Measurements from ENCODE around the gene KCNQ1. TPM values are rescaled to one million over a fixed set of nuclear protein-coding genes. Genes with fewer than 3 reads are reported as not detected.

The KCNQ1 gene
- total and polyA plus RNA-seq, 2 of the 13 experiments (the other 11 are each of a cell fraction or from before 2014, with no cell fraction given): 0.02 to 0.08 TPM

GRCh38 chr11:2701230-2701629 is 256.4 kb downstream of the KCNQ1 start (continued):
- TF ChIP-seq, protein P1, sequence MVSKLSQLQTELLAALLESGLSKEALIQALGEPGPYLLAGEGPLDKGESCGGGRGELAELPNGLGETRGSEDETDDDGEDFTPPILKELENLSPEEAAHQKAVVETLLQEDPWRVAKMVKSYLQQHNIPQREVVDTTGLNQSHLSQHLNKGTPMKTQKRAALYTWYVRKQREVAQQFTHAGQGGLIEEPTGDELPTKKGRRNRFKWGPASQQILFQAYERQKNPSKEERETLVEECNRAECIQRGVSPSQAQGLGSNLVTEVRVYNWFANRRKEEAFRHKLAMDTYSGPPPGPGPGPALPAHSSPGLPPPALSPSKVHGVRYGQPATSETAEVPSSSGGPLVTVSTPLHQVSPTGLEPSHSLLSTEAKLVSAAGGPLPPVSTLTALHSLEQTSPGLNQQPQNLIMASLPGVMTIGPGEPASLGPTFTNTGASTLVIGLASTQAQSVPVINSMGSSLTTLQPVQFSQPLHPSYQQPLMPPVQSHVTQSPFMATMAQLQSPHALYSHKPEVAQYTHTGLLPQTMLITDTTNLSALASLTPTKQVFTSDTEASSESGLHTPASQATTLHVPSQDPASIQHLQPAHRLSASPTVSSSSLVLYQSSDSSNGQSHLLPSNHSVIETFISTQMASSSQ (IDR thresholded peaks at IDR 0.05; ENCODE audit: low read depth): no peak
- TF ChIP-seq, protein P1 (CRISPR knock-in tag; IDR thresholded peaks at IDR 0.05; ENCODE audit: borderline replicate concordance): no peak
- no peak for TF ChIP-seq GMEB1 (CRISPR knock-in tag; IDR thresholded peaks at IDR 0.05; ENCODE audit: borderline replicate concordance)
- no peak for TF ChIP-seq RORA (CRISPR knock-in tag; IDR thresholded peaks at IDR 0.05)
- 0 out of 2 replicates have a peak, but pooled peaks have one; percentile 64 for TF ChIP-seq NAIF1 (CRISPR knock-in tag; IDR thresholded peaks at IDR 0.05; ENCODE audit: borderline replicate concordance)
- TF ChIP-seq ZNF674 (CRISPR knock-in tag; IDR thresholded peaks at IDR 0.05; ENCODE audit: low read depth): no peak
- 0 out of 2 replicates have a peak, but pooled peaks have one; percentile 24 for TF ChIP-seq TFDP1 (CRISPR knock-in tag; IDR thresholded peaks at IDR 0.05; ENCODE audit: borderline replicate concordance)
- no peak for TF ChIP-seq ZBTB38 (CRISPR knock-in tag; IDR thresholded peaks at IDR 0.05)
- TF ChIP-seq, protein P2, sequence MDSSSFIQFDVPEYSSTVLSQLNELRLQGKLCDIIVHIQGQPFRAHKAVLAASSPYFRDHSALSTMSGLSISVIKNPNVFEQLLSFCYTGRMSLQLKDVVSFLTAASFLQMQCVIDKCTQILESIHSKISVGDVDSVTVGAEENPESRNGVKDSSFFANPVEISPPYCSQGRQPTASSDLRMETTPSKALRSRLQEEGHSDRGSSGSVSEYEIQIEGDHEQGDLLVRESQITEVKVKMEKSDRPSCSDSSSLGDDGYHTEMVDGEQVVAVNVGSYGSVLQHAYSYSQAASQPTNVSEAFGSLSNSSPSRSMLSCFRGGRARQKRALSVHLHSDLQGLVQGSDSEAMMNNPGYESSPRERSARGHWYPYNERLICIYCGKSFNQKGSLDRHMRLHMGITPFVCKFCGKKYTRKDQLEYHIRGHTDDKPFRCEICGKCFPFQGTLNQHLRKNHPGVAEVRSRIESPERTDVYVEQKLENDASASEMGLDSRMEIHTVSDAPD (CRISPR knock-in tag; IDR thresholded peaks at IDR 0.05): no peak
- 0 out of 2 replicates have a peak, but pooled peaks have one; percentile 6 for TF ChIP-seq ZMYM4 (CRISPR knock-in tag; IDR thresholded peaks at IDR 0.05)
- no peak for TF ChIP-seq BRD4 (CRISPR knock-in tag; IDR thresholded peaks at IDR 0.05)
- no peak for TF ChIP-seq ZNF543 (CRISPR knock-in tag; IDR thresholded peaks at IDR 0.05)
- TF ChIP-seq REPIN1 (CRISPR knock-in tag; IDR thresholded peaks at IDR 0.05; ENCODE audit: borderline replicate concordance, low read depth): 0 out of 2 replicates have a peak, but pooled peaks have one; percentile 35
- no peak for TF ChIP-seq HOXD1 (CRISPR knock-in tag; IDR thresholded peaks at IDR 0.05)
- TF ChIP-seq NFE2 (CRISPR knock-in tag; IDR thresholded peaks at IDR 0.05): no peak

Measured in HepG2 (cell line).